Measurements from ENCODE around the gene ARHGAP18. TPM values are rescaled to one million over a fixed set of nuclear protein-coding genes. Genes with fewer than 3 reads are reported as not detected.

The ARHGAP18 gene
- total and polyA plus RNA-seq, 2 of the 13 experiments (the other 11 are each of a cell fraction or from before 2014, with no cell fraction given) = 58.2 to 115 TPM

DNA sequence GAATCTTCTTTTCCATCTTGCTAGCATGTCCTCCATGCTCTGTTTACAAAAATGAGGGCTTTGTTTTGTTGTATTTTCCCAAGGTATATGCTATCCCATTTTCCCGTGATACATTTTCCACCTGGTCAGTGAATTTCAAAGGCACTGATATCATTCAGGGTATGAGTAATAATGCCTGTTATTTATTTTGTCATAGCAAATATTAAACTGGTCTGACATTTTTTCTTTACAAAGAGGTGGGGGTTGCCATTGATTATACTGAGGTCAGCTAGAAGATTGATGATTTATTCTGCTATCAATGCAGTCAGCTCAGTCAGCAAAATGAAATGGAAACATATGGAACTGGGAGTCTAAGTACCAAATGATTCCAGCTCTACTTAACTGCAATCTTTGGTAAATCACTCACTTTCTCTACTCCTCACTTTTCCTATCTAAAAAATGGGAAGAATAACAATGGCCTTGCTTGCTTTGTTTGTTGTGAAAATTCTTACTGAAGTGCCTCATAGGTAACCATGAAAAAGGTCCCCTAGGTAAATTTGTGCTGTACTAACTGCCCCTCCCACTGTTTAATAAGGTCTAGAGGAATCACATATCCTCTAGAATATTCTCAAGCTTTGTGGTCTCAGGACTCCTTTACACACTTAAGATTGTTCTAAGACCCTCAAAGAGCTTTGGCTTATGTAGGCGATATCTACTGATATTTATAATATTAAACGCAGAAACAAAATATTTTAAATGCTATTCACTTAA is 64.0 kb downstream of the ARHGAP18 start (continued):
- no peak for TF ChIP-seq FUBP1 (CRISPR knock-in tag; IDR thresholded peaks at IDR 0.05; ENCODE audit: borderline replicate concordance)
- no peak for TF ChIP-seq PHF20 (CRISPR knock-in tag; IDR thresholded peaks at IDR 0.05)
- no peak for TF ChIP-seq DMAP1 (CRISPR knock-in tag; IDR thresholded peaks at IDR 0.05)
- TF ChIP-seq SATB2 (CRISPR knock-in tag; IDR thresholded peaks at IDR 0.05) = no peak
- no peak for TF ChIP-seq ATF7 (IDR thresholded peaks at IDR 0.05)
- no peak for TF ChIP-seq ATF7 (CRISPR knock-in tag; IDR thresholded peaks at IDR 0.05)
- TF ChIP-seq ZNF543 (CRISPR knock-in tag; IDR thresholded peaks at IDR 0.05) = no peak
- TF ChIP-seq, protein P1, sequence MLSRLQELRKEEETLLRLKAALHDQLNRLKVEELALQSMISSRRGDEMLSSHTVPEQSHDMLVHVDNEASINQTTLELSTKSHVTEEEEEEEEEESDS (CRISPR knock-in tag; IDR thresholded peaks at IDR 0.05; ENCODE audit: borderline replicate concordance) = no peak
- TF ChIP-seq NBN (conservative IDR thresholded peaks at IDR 0.05) = no peak
- TF ChIP-seq, protein P2, sequence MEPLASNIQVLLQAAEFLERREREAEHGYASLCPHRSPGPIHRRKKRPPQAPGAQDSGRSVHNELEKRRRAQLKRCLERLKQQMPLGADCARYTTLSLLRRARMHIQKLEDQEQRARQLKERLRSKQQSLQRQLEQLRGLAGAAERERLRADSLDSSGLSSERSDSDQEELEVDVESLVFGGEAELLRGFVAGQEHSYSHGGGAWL (CRISPR knock-in tag; IDR thresholded peaks at IDR 0.05) = no peak
- TF ChIP-seq, protein P3, sequence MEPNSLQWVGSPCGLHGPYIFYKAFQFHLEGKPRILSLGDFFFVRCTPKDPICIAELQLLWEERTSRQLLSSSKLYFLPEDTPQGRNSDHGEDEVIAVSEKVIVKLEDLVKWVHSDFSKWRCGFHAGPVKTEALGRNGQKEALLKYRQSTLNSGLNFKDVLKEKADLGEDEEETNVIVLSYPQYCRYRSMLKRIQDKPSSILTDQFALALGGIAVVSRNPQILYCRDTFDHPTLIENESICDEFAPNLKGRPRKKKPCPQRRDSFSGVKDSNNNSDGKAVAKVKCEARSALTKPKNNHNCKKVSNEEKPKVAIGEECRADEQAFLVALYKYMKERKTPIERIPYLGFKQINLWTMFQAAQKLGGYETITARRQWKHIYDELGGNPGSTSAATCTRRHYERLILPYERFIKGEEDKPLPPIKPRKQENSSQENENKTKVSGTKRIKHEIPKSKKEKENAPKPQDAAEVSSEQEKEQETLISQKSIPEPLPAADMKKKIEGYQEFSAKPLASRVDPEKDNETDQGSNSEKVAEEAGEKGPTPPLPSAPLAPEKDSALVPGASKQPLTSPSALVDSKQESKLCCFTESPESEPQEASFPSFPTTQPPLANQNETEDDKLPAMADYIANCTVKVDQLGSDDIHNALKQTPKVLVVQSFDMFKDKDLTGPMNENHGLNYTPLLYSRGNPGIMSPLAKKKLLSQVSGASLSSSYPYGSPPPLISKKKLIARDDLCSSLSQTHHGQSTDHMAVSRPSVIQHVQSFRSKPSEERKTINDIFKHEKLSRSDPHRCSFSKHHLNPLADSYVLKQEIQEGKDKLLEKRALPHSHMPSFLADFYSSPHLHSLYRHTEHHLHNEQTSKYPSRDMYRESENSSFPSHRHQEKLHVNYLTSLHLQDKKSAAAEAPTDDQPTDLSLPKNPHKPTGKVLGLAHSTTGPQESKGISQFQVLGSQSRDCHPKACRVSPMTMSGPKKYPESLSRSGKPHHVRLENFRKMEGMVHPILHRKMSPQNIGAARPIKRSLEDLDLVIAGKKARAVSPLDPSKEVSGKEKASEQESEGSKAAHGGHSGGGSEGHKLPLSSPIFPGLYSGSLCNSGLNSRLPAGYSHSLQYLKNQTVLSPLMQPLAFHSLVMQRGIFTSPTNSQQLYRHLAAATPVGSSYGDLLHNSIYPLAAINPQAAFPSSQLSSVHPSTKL (CRISPR knock-in tag; IDR thresholded peaks at IDR 0.05) = peak; percentile 31; the same call in 1 of the 2 replicates
- TF ChIP-seq ZNF367 (CRISPR knock-in tag; IDR thresholded peaks at IDR 0.05; ENCODE audit: borderline replicate concordance) = no peak
- no peak for TF ChIP-seq ZBTB10 (CRISPR knock-in tag; IDR thresholded peaks at IDR 0.05; ENCODE audit: borderline replicate concordance)
- no peak for TF ChIP-seq ZFP36L2 (CRISPR knock-in tag; IDR thresholded peaks at IDR 0.05)
- TF ChIP-seq ZNF333 (CRISPR knock-in tag; IDR thresholded peaks at IDR 0.05; ENCODE audit: borderline replicate concordance) = no peak
- TF ChIP-seq ELF4 (CRISPR knock-in tag; IDR thresholded peaks at IDR 0.05; ENCODE audit: borderline replicate concordance) = no peak
- TF ChIP-seq MAZ (IDR thresholded peaks at IDR 0.05; ENCODE audit: borderline replicate concordance, low read depth, low read length) = no peak
- TF ChIP-seq MAZ (CRISPR knock-in tag; IDR thresholded peaks at IDR 0.05; ENCODE audit: low read depth) = no peak
- no peak for TF ChIP-seq TCF12 (IDR thresholded peaks at IDR 0.05)
- no peak for TF ChIP-seq TCF12 (CRISPR knock-in tag; IDR thresholded peaks at IDR 0.05)
- peak; percentile 22; the same call in 1 of the 2 replicates for TF ChIP-seq NCOA2 (CRISPR knock-in tag; IDR thresholded peaks at IDR 0.05)
- no peak for TF ChIP-seq SMAD3 (CRISPR knock-in tag; IDR thresholded peaks at IDR 0.05)
- no peak for TF ChIP-seq SOX5 (CRISPR knock-in tag; IDR thresholded peaks at IDR 0.05; ENCODE audit: borderline replicate concordance)
